HG02973 (cell line): ENCODE data around the gene TTLL3.
A peak's percentile ranks its signal among the peaks of the same experiment; 100 is the strongest.
"Not testable (repeated sequence)": the region's sequence is repeated elsewhere in the genome, so short reads cannot be mapped to it uniquely, and the experiment has no call there.

ENCODE experiments used
- ATAC-seq: cut with Tn5 transposase; IDR thresholded peaks from one replicate; pipeline ENCODE4 v1.9.1; 2021; ENCODE audit warnings: moderate library complexity; ENCODE audit not compliant: unreplicated experiment

TTLL3 gene

GRCh38 chr3:9809615-9810432 is at the start of gene TTLL3:
TSS of gene TTLL3 (plus strand) at chr3:9810262. CDS start at chr3:9810662, 400 bp downstream.
- ATAC-seq: peak; percentile 31

- no peak for ATAC-seq
Measured at GRCh38 chr3:9760779-9761505, 49.1 kb upstream of the TTLL3 start.

- no peak for ATAC-seq
Measured at GRCh38 chr3:9761919-9762318, 48.1 kb upstream of the TTLL3 start.

- no peak for ATAC-seq
Measured at GRCh38 chr3:9762871-9763270, 47.2 kb upstream of the TTLL3 start.

- ATAC-seq: no peak
Measured at GRCh38 chr3:9765865-9766264, 44.2 kb upstream of the TTLL3 start.

GRCh38 chr3:9767418-9767817 is 42.6 kb upstream of the TTLL3 start:
- ATAC-seq: no peak

- ATAC-seq: no peak
Measured at GRCh38 chr3:9768141-9768775, 41.8 kb upstream of the TTLL3 start.

- ATAC-seq: no peak
Measured at GRCh38 chr3:9769012-9769411, 41.0 kb upstream of the TTLL3 start.

- no peak for ATAC-seq
Measured at GRCh38 chr3:9769426-9770275, 40.4 kb upstream of the TTLL3 start, which contains the start of gene CAMK1. TSS of gene CAMK1 (minus strand) at chr3:9769947. CDS start at chr3:9767749, 2,198 bp downstream.

- ATAC-seq: no peak
Measured at GRCh38 chr3:9770276-9770812, 39.7 kb upstream of the TTLL3 start.

GRCh38 chr3:9771007-9771406 is 39.1 kb upstream of the TTLL3 start:
- ATAC-seq: not testable (repeated sequence)

- ATAC-seq: no peak
Measured at GRCh38 chr3:9776896-9777693, 33.0 kb upstream of the TTLL3 start.

GRCh38 chr3:9777694-9778021 is 32.4 kb upstream of the TTLL3 start:
- ATAC-seq: no peak

- no peak for ATAC-seq
Measured at GRCh38 chr3:9778143-9779074, 31.7 kb upstream of the TTLL3 start.

GRCh38 chr3:9779075-9779593 is 30.9 kb upstream of the TTLL3 start:
- ATAC-seq: no peak

GRCh38 chr3:9779721-9780457 is 30.2 kb upstream of the TTLL3 start:
- ATAC-seq: no peak

- ATAC-seq: no peak
Measured at GRCh38 chr3:9780458-9780812, 29.6 kb upstream of the TTLL3 start.

GRCh38 chr3:9780910-9781309 is 29.2 kb upstream of the TTLL3 start:
- ATAC-seq: no peak
